H1 (cell line): ENCODE measurements around the gene C2orf81. TPM values are rescaled to one million over a fixed set of nuclear protein-coding genes. Genes with fewer than 3 reads are reported as not detected.

ENCODE experiments used
- CTCF ChIA-PET: fragments of 300-600 bp; sonication (Branson Sonifier 250); formaldehyde crosslinking; loops from one replicate; lab custom pipeline; 2021; ENCODE audit not compliant: partially characterized antibody; lab: Charles Lee
- POLR2A ChIA-PET: fragments of 300-600 bp; sonication (Branson Sonifier 250); formaldehyde crosslinking; loops from one replicate; lab custom pipeline; 2021; ENCODE audit warnings: inconsistent platforms; ENCODE audit not compliant: partially characterized antibody; lab: Charles Lee
- DNase-seq, 2 experiments: peaks; one replicate each; pipeline versions ENCODE4 v3.0.0 to v3.0.0-alpha.2; 2010 to 2022; ENCODE audit warnings: low spot score in 2 of 2, low read depth in 1 of 2, mixed read lengths in 1 of 2
- FAIRE-seq: peaks from 2 replicates; lab custom pipeline; 2011; peaks lifted over from hg19 to GRCh38; lab: Jason Lieb, UNC
- H2AFZ ChIP-seq: 2 replicates; pipeline ENCODE4 v1.8.1; 2012; ENCODE audit warnings: low read length, inconsistent platforms
- H2AK5ac ChIP-seq: 2 replicates; pipeline ENCODE4 v1.6.1; 2013; ENCODE audit warnings: low read depth, low read length
- H2BK120ac ChIP-seq: replicated peaks from 2 replicates; pipeline ENCODE3; 2013; ENCODE audit warnings: low read depth, low read length, inconsistent platforms
- H2BK12ac ChIP-seq: 2 replicates; pipeline ENCODE4 v1.6.1; 2013; ENCODE audit warnings: low read depth, low read length
- H2BK15ac ChIP-seq: 2 replicates; pipeline ENCODE4 v1.6.1; 2013; ENCODE audit warnings: low read length
- H2BK20ac ChIP-seq: 2 replicates; pipeline ENCODE4 v1.6.1; 2013; ENCODE audit warnings: low read length
- H2BK5ac ChIP-seq: 2 replicates; pipeline ENCODE4 v1.6.1; 2013; ENCODE audit warnings: low read depth, low read length
- H3K14ac ChIP-seq: 2 replicates; pipeline ENCODE4 v1.6.1; 2013; ENCODE audit warnings: inconsistent platforms; ENCODE audit not compliant: insufficient read length
- H3K18ac ChIP-seq: 2 replicates; pipeline ENCODE4 v1.6.1; 2013; ENCODE audit warnings: low read length; ENCODE audit errors: extremely low read depth
- H3K23ac ChIP-seq: 2 replicates; pipeline ENCODE4 v1.6.1; 2013; ENCODE audit warnings: inconsistent platforms; ENCODE audit not compliant: insufficient read length
- H3K23me2 ChIP-seq: 2 replicates; pipeline ENCODE4 v1.6.1; 2013; ENCODE audit warnings: low read depth, low read length
- H3K27ac ChIP-seq: 2 replicates; pipeline ENCODE4 v1.6.1; 2011; ENCODE audit warnings: low read depth, low read length, inconsistent platforms
- H3K27me3 ChIP-seq, 4 experiments: replicated peaks in 1 of 4; 1 replicate in 1 of 4; 2 replicates in 3 of 4; pipeline versions ENCODE4 v1.6.1 to v1.8.1; 2011 to 2013; ENCODE audit warnings: low read length in 3 of 4, mild to moderate bottlenecking in 3 of 4, inconsistent platforms in 2 of 4, mixed read lengths in 2 of 4, moderate library complexity in 1 of 4; ENCODE audit not compliant: control insufficient read depth in 3 of 4, insufficient read depth in 3 of 4; ENCODE audit errors: extremely low read depth in 1 of 4
- H3K36me3 ChIP-seq, 4 experiments: 2 replicates each; pipeline versions ENCODE4 v1.6.1 to v1.8.1; 2011 to 2013; ENCODE audit warnings: mild to moderate bottlenecking in 4 of 4, low read length in 3 of 4, moderate library complexity in 2 of 4, control low read depth in 1 of 4, inconsistent platforms in 1 of 4; ENCODE audit not compliant: insufficient read depth in 4 of 4, control insufficient read depth in 2 of 4
- H3K4ac ChIP-seq: replicated peaks from 2 replicates; pipeline ENCODE3; 2013; ENCODE audit warnings: low read length, low read depth, mixed read lengths, inconsistent platforms; ENCODE audit not compliant: insufficient read length
- H3K4me1 ChIP-seq, 4 experiments: replicated peaks in 1 of 4; 1 replicate in 1 of 4; 2 replicates in 3 of 4; pipeline versions ENCODE4 v1.6.1 to v1.8.1; 2011 to 2013; ENCODE audit warnings: low read length in 3 of 4, inconsistent platforms in 2 of 4, mixed read lengths in 1 of 4; ENCODE audit not compliant: insufficient read depth in 4 of 4, control insufficient read depth in 3 of 4
- H3K4me2 ChIP-seq, 2 experiments: 2 replicates each; pipeline versions ENCODE4 v1.6.1 to v1.8.1; 2011 to 2013; ENCODE audit warnings: low read depth in 2 of 2, low read length in 2 of 2, control low read depth in 1 of 2, inconsistent platforms in 1 of 2, mild to moderate bottlenecking in 1 of 2; ENCODE audit not compliant: insufficient read depth in 1 of 2
- H3K4me3 ChIP-seq, 4 experiments: fragments of 200-600, 300-600 bp in 1 of 4; sonication (generic), shearing (Covaris generic), sonication (Bioruptor Twin) in 1 of 4; 2 replicates each; pipeline versions ENCODE4 v1.5.1 to v1.8.1; 2011 to 2016; ENCODE audit warnings: low read length in 4 of 4, low read depth in 3 of 4, control low read depth in 2 of 4, inconsistent platforms in 2 of 4, mild to moderate bottlenecking in 2 of 4, mixed read lengths in 1 of 4, moderate library complexity in 1 of 4; ENCODE audit not compliant: insufficient read depth in 2 of 4; ENCODE audit errors: extremely low read depth in 1 of 4
- H3K56ac ChIP-seq: replicated peaks from 2 replicates; pipeline ENCODE3; 2013; ENCODE audit warnings: low read depth, mild to moderate bottlenecking, mixed read lengths, low read length, inconsistent platforms; ENCODE audit not compliant: insufficient read length
- H3K79me1 ChIP-seq: 2 replicates; pipeline ENCODE4 v1.6.1; 2013; ENCODE audit warnings: low read depth, low read length, control low read depth
- H3K79me2 ChIP-seq, 2 experiments: 2 replicates each; pipeline versions ENCODE4 v1.6.1 to v1.8.1; 2012 to 2013; ENCODE audit warnings: low read length in 2 of 2, mild to moderate bottlenecking in 2 of 2, inconsistent platforms in 1 of 2; ENCODE audit not compliant: insufficient read depth in 2 of 2, control insufficient read depth in 1 of 2
- H3K9ac ChIP-seq, 4 experiments: replicated peaks in 1 of 4; 1 replicate in 1 of 4; 2 replicates in 3 of 4; pipeline versions ENCODE4 v1.6.1 to v1.8.1; 2011 to 2013; ENCODE audit warnings: low read depth in 3 of 4, low read length in 3 of 4, control low read depth in 2 of 4, mild to moderate bottlenecking in 2 of 4, moderate library complexity in 2 of 4, inconsistent platforms in 1 of 4; ENCODE audit errors: extremely low read depth in 1 of 4
- H3K9me3 ChIP-seq, 2 experiments: 2 replicates each; pipeline versions ENCODE4 v1.6.1 to v1.8.1; 2012 to 2013; ENCODE audit warnings: mild to moderate bottlenecking in 2 of 2, moderate library complexity in 2 of 2, control low read depth in 1 of 2, inconsistent platforms in 1 of 2, low read depth in 1 of 2, low read length in 1 of 2, mixed read lengths in 1 of 2; ENCODE audit not compliant: insufficient read depth in 2 of 2
- H4K20me1 ChIP-seq, 2 experiments: replicated peaks in 1 of 2; 2 replicates each; pipeline versions ENCODE3 to v1.8.1; 2011 to 2013; ENCODE audit warnings: inconsistent platforms in 2 of 2, low read length in 2 of 2, mild to moderate bottlenecking in 1 of 2; ENCODE audit not compliant: insufficient read depth in 2 of 2, control insufficient read depth in 1 of 2
- H4K5ac ChIP-seq: 2 replicates; pipeline ENCODE4 v1.6.1; 2013; ENCODE audit warnings: low read length, low read depth, mixed read lengths, inconsistent platforms; ENCODE audit not compliant: insufficient read length
- H4K8ac ChIP-seq: 2 replicates; pipeline ENCODE4 v1.8.0; 2013; ENCODE audit warnings: mild to moderate bottlenecking, moderate library complexity, low read length, inconsistent platforms; ENCODE audit not compliant: insufficient read depth; ENCODE audit errors: extremely low read depth
- H4K91ac ChIP-seq: replicated peaks from 2 replicates; pipeline ENCODE3; 2013; ENCODE audit warnings: low read length, mixed read lengths, inconsistent platforms; ENCODE audit not compliant: insufficient read length
- NRF1 ChIP-seq: IDR thresholded peaks from 2 replicates; pipeline ENCODE4 v1.6.1; 2011; ENCODE audit warnings: mild to moderate bottlenecking, low read depth, low read length, improper control_type of control experiment
- POLR2A ChIP-seq, 2 experiments: IDR thresholded peaks; 1 replicate in 1 of 2; 2 replicates in 1 of 2; pipeline ENCODE4 v1.6.1; 2011; ENCODE audit warnings: low read depth in 2 of 2, low read length in 2 of 2, mild to moderate bottlenecking in 2 of 2; ENCODE audit errors: control extremely low read depth in 1 of 2
- RAD21 ChIP-seq, 2 experiments: IDR thresholded peaks in 1 of 2; conservative IDR thresholded peaks in 1 of 2; 2 replicates each; pipeline ENCODE4 v1.6.1; 2011; ENCODE audit warnings: low read depth in 2 of 2, low read length in 2 of 2, improper control_type of control experiment in 1 of 2, inconsistent platforms in 1 of 2, mild to moderate bottlenecking in 1 of 2, moderate library complexity in 1 of 2
- YY1 ChIP-seq: IDR thresholded peaks from 2 replicates; pipeline ENCODE4 v1.6.1; 2011; ENCODE audit warnings: low read depth, mild to moderate bottlenecking, low read length
- WGBS, 2 experiments: shearing (Covaris generic) in 1 of 2; methylation state at CpG; one replicate each; pipeline versions ENCODE4 v1.1.6 to v1.1.7; 2013 to 2015; ENCODE audit warnings: low lambda C conversion rate in 2 of 2, mixed read lengths in 2 of 2, inconsistent platforms in 1 of 2, low coverage in 1 of 2, missing lambda C conversion rate in 1 of 2; ENCODE audit not compliant: insufficient replicate concordance in 2 of 2, insufficient coverage in 1 of 2, insufficient read length in 1 of 2; ENCODE audit errors: extremely low coverage in 1 of 2, missing lambda C conversion rate in 1 of 2; 5-methylcytosine and 5-hydroxymethylcytosine counted together
- polyA plus RNA-seq, 7 experiments: library from polyadenylated mRNA; depleted of rRNA in 3 of 7; stranded (reverse) in 5 of 7; unstranded in 2 of 7; fragments of >200 nt in 5 of 7; fragments of 200-250 nt in 2 of 7; gene quantifications; 1 replicate in 5 of 7; 2 replicates in 1 of 7; 4 replicates in 1 of 7; pipeline versions ENCODE4 v1.2.1 to v1.2.3, GENCODE V29; 2011 to 2013; ENCODE audit warnings: missing spikeins in 2 of 7, mixed read lengths in 2 of 7
- total RNA-seq: library from RNA; stranded (reverse); fragmentation: NEBNext Ultra II Directional; extraction: Animal tissue kit (Norgen Biotek cat#: 25700); gene quantifications from 2 replicates; pipeline ENCODE4 v1.2.1, GENCODE V29; 2021

C2orf81 gene
- total and polyA plus RNA-seq, 2 of the 8 experiments (the other 6 are each of a cell fraction or from before 2014, with no cell fraction given), result 1.6 to 3.3 TPM

DNA sequence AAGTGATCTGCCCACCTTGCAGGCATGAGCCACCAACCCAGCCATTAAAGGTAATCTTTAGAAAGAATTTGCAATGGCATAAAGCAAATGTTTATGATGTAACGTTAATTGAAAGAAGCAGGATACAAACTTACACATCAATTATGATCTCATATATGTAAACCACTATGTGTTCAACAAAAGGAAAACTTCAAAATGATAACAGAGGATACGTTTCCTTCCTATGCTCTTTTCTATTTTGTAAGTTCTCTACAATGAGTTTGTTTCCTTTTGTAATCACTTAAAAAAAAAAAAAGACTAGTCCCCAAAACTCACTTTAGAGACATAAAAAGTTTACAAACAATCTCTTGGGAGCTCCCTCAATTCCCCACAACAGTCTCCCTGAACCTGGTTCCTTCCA, 1.4 kb downstream of the C2orf81 start:
- no peak for DNase-seq

More for the DNA sequence above, 1.4 kb downstream of the C2orf81 start:
- Histone ChIP-seq H3K79me2 (no peaks in the 10 kb centered on the region), H2AK5ac (no peak overlapping the region), H4K20me1 (peaks cover 0 to 8% of the 10 kb centered on the region in 2 experiments), H2BK20ac (no peak overlapping the region), H3K9ac (no peak overlapping the region), H3K4me1 (peaks cover 0 to 14% (median 3%) of the 10 kb centered on the region in 4 experiments; a peak in 4 of 7 replicates), H3K56ac (no peak overlapping the region), H3K36me3 (peaks cover 0 to 7% (median under 1%) of the 10 kb centered on the region in 4 experiments; a peak in 4 of 8 replicates), H3K79me1 (no peaks in the 10 kb centered on the region), H3K4me2 (no peak overlapping the region; a peak in 1 of 4 replicates), H3K4me3 (no peak overlapping the region), H3K27me3 (0 out of 7 replicates have a peak, but pooled peaks cover 0 to 2% (median 0%) of the 10 kb centered on the region in 4 experiments), H2BK12ac (no peak overlapping the region), H3K9me3 (no peaks in the 10 kb centered on the region), H3K23me2 (peaks cover 10% of the 10 kb centered on the region), H3K4ac (no peak overlapping the region), H2AFZ (no peak overlapping the region), H3K18ac (no peak overlapping the region), H4K91ac (no peak overlapping the region), H4K5ac (no peak overlapping the region), H2BK120ac (no peak overlapping the region), H4K8ac (no peak overlapping the region), H3K14ac (no peak overlapping the region), H3K23ac (no peak overlapping the region), H2BK15ac (no peak overlapping the region), H2BK5ac (no peak overlapping the region), H3K27ac (no peak overlapping the region)
- POLR2A ChIA-PET, result interaction anchor here (3.3 to 3.5 kb wide), 2 partner anchors 16 to 35 kb away, joined by 22 to 23 read pairs; partner anchors contain the start of gene INO80B
- no peak for FAIRE-seq
- CTCF ChIA-PET, result no interaction called here
- WGBS, 2 experiments, result 94% methylated on average over 2 of the region's 2 CpGs; no CpG with 5 or more reads in 1 of the 2 experiments
- TF ChIP-seq POLR2A (IDR thresholded peaks at IDR 0.05; ENCODE audit: control extremely low read depth in 1 of 2, low read depth in 2 of 2, low read length in 2 of 2) (no peak), RAD21 (IDR thresholded peaks at IDR 0.05 in 1 of 2, conservative IDR thresholded peaks at IDR 0.05 in 1 of 2; ENCODE audit: low read depth in 2 of 2, low read length in 2 of 2) (no peak), YY1 (no peak), NRF1 (no peak)
